Common myeloid progenitor, CD34-positive (primary cell): ENCODE measurements around the gene EFCAB7.
A peak's percentile ranks its signal among the peaks of the same experiment; 100 is the strongest.

Source experiments
- CTCF ChIA-PET: fragments of 350-600 bp; sonication (Branson Sonifier 250); formaldehyde crosslinking; loops from one replicate; lab custom pipeline; 2021; ENCODE audit warnings: antibody characterized with exemption; lab: Charles Lee
- POLR2A ChIA-PET: fragments of 350-600 bp; sonication (Branson Sonifier 250); formaldehyde crosslinking; loops from one replicate; lab custom pipeline; 2021; ENCODE audit warnings: antibody characterized with exemption; lab: Charles Lee
- DNase-seq, 3 donors: peaks; one replicate each; pipeline versions ENCODE4 v3.0.0 to v3.0.0-alpha.2; 2013
- H3K27ac ChIP-seq, 2 experiments: 1 replicate in 1 of 2; 2 replicates in 1 of 2; pipeline ENCODE4 v1.7.0; 2013; ENCODE audit warnings: inconsistent platforms in 2 of 2, low read length in 2 of 2, mild to moderate bottlenecking in 2 of 2, low read depth in 1 of 2, moderate library complexity in 1 of 2; ENCODE audit not compliant: severe bottlenecking in 2 of 2, insufficient read depth in 1 of 2, poor library complexity in 1 of 2
- H3K27me3 ChIP-seq, 5 experiments: replicated peaks in 2 of 5; 1 replicate in 3 of 5; 2 replicates in 2 of 5; pipeline versions ENCODE4 v1.6.1 to v1.7.0; 2013; ENCODE audit warnings: low read length in 4 of 5, mild to moderate bottlenecking in 2 of 5, moderate library complexity in 2 of 5, inconsistent platforms in 1 of 5; ENCODE audit not compliant: insufficient read depth in 5 of 5, control insufficient read depth in 4 of 5
- H3K36me3 ChIP-seq, 4 experiments: 1 replicate in 2 of 4; 2 replicates in 2 of 4; pipeline versions ENCODE4 v1.6.1 to v1.7.0; 2013; ENCODE audit warnings: low read length in 3 of 4, control low read depth in 1 of 4, mild to moderate bottlenecking in 1 of 4; ENCODE audit not compliant: control insufficient read depth in 4 of 4, insufficient read depth in 4 of 4
- H3K4me1 ChIP-seq, 4 experiments: 1 replicate in 3 of 4; 2 replicates in 1 of 4; pipeline versions ENCODE4 v1.6.1 to v1.7.1; 2013; ENCODE audit warnings: low read length in 3 of 4, mild to moderate bottlenecking in 3 of 4, control low read depth in 1 of 4, inconsistent platforms in 1 of 4, moderate library complexity in 1 of 4; ENCODE audit not compliant: control insufficient read depth in 4 of 4, insufficient read depth in 4 of 4; ENCODE audit errors: control extremely low read depth in 1 of 4
- H3K4me3 ChIP-seq, 7 experiments: 1 replicate in 4 of 7; 2 replicates in 3 of 7; pipeline versions ENCODE4 v1.5.1 to v1.7.0; 2013; ENCODE audit warnings: mild to moderate bottlenecking in 7 of 7, low read length in 6 of 7, moderate library complexity in 6 of 7, inconsistent platforms in 2 of 7, low read depth in 2 of 7, control low read depth in 1 of 7; ENCODE audit not compliant: insufficient read depth in 4 of 7, control insufficient read depth in 1 of 7; ENCODE audit errors: extremely low read depth in 1 of 7
- H3K9me3 ChIP-seq, 5 experiments: 1 replicate in 4 of 5; 2 replicates in 1 of 5; pipeline versions ENCODE4 v1.6.1 to v1.7.1; 2013; ENCODE audit warnings: low read length in 4 of 5, mild to moderate bottlenecking in 2 of 5, inconsistent platforms in 1 of 5, low read depth in 1 of 5, moderate library complexity in 1 of 5; ENCODE audit not compliant: control insufficient read depth in 4 of 5, insufficient read depth in 2 of 5; ENCODE audit errors: control extremely low read depth in 1 of 5
- WGBS: methylation state at CpG from one replicate; pipeline ENCODE4 v1.1.5; 2013; ENCODE audit not compliant: insufficient coverage; 5-methylcytosine and 5-hydroxymethylcytosine counted together

Gene EFCAB7

GRCh38 chr1:63524201-63524600, 876 bp downstream of the EFCAB7 start:
- ChIA-PET POLR2A (no interaction called here), CTCF (interaction anchor here (2.0 kb wide), 1 partner anchor 15 kb away, joined by 7 read pairs; no protein-coding TSS in a partner anchor)
- Histone ChIP-seq H3K36me3 (peaks cover 0 to 5% (median 0%) of the 10 kb centered on the region in 4 experiments), H3K4me1 (peaks cover 6 to 24% (median 12%) of the 10 kb centered on the region in 4 experiments), H3K27ac (peak overlapping the region; percentile 96 to 97), H3K4me3 (peak overlapping the region in 6 of 7 experiments; percentile 82 to 99 (median 96)), H3K9me3 (no peaks in the 10 kb centered on the region), H3K27me3 (no peaks in the 10 kb centered on the region)
- peak in 2 of 3 donors; percentile 42 to 55 for DNase-seq
- WGBS: 83% methylated on average over 1 of the region's 3 CpGs

GRCh38 chr1:63532727-63533126, 9.4 kb downstream of the EFCAB7 start:
- peaks cover 0 to 25% (median 8%) of the 10 kb centered on the region in 4 experiments for H3K36me3 ChIP-seq
- H3K4me1 ChIP-seq: no peaks in the 10 kb centered on the region
- H3K4me3 ChIP-seq: no peak overlapping the region
- H3K9me3 ChIP-seq: no peaks in the 10 kb centered on the region
- no peaks in the 10 kb centered on the region for H3K27me3 ChIP-seq
- ChIA-PET POLR2A (no interaction called here), CTCF (no interaction called here)
- no peak for DNase-seq
- no peak overlapping the region for H3K27ac ChIP-seq
- WGBS: no CpG with 5 or more reads among the region's 1 CpG

GRCh38 chr1:63533931-63534330, 10.6 kb downstream of the EFCAB7 start:
- POLR2A ChIA-PET: no interaction called here
- CTCF ChIA-PET: interaction anchor here (0.6 kb wide), 1 partner anchor 10 kb away, joined by 3 read pairs; no protein-coding TSS in a partner anchor

GRCh38 chr1:63534406-63534805, 11.1 kb downstream of the EFCAB7 start:
- CTCF ChIA-PET: no interaction called here
- H3K4me1 ChIP-seq: no peaks in the 10 kb centered on the region
- H3K27ac ChIP-seq: no peak overlapping the region
- no peaks in the 10 kb centered on the region for H3K27me3 ChIP-seq
- H3K9me3 ChIP-seq: no peaks in the 10 kb centered on the region
- no peak overlapping the region for H3K4me3 ChIP-seq
- DNase-seq: no peak
- H3K36me3 ChIP-seq: peaks cover 0 to 20% (median 8%) of the 10 kb centered on the region in 4 experiments
- POLR2A ChIA-PET: no interaction called here

More at GRCh38 chr1:63533931-63534330, 10.6 kb downstream of the EFCAB7 start:
- Histone ChIP-seq H3K27me3 (no peaks in the 10 kb centered on the region), H3K4me1 (no peaks in the 10 kb centered on the region), H3K27ac (no peak overlapping the region), H3K4me3 (no peak overlapping the region), H3K36me3 (peaks cover 0 to 20% (median 8%) of the 10 kb centered on the region in 4 experiments), H3K9me3 (no peaks in the 10 kb centered on the region)
- no CpG with 5 or more reads among the region's 1 CpG for WGBS
- peak in 2 of 3 donors; percentile 9 to 62 for DNase-seq

- H3K27me3 ChIP-seq: no peaks in the 10 kb centered on the region
- H3K4me1 ChIP-seq: no peaks in the 10 kb centered on the region
- H3K4me3 ChIP-seq: no peak overlapping the region
- H3K27ac ChIP-seq: no peak overlapping the region
- no peak for DNase-seq
- POLR2A ChIA-PET: interaction anchor here (1.2 kb wide), 1 partner anchor 344 kb away, joined by 3 read pairs; no protein-coding TSS in a partner anchor
- CTCF ChIA-PET: interaction anchor here (1.0 to 1.8 kb wide), 5 partner anchors 9 to 534 kb away, joined by 3 to 9 read pairs (median 3); no protein-coding TSS in a partner anchor
- 100% methylated on average over 1 of the region's 2 CpGs for whole genome bisulfite sequencing
- no peaks in the 10 kb centered on the region for H3K9me3 ChIP-seq
- H3K36me3 ChIP-seq: peaks cover 0 to 20% (median 8%) of the 10 kb centered on the region in 4 experiments
Observed at GRCh38 chr1:63537006-63537405, 13.7 kb downstream of the EFCAB7 start.

GRCh38 chr1:63537940-63538339, 14.6 kb downstream of the EFCAB7 start:
- Histone ChIP-seq H3K27ac (no peak overlapping the region), H3K4me1 (no peaks in the 10 kb centered on the region), H3K27me3 (no peaks in the 10 kb centered on the region), H3K36me3 (peaks cover 0 to 15% (median 4%) of the 10 kb centered on the region in 4 experiments), H3K9me3 (no peaks in the 10 kb centered on the region), H3K4me3 (no peak overlapping the region)
- POLR2A ChIA-PET: interaction anchor here (1.2 kb wide), 1 partner anchor 345 kb away, joined by 3 read pairs; no protein-coding TSS in a partner anchor
- DNase-seq: peak in 2 of 3 donors; percentile 40 to 43
- WGBS: no CpG with 5 or more reads among the region's 1 CpG
- CTCF ChIA-PET: interaction anchor here (0.6 to 1.8 kb wide), 13 partner anchors 9 to 696 kb away, joined by 3 to 9 read pairs (median 3); partner anchors contain the start of gene EFCAB7

- Histone ChIP-seq H3K36me3 (peaks cover 0 to 9% (median 5%) of the 10 kb centered on the region in 4 experiments), H3K9me3 (no peaks in the 10 kb centered on the region), H3K27me3 (no peaks in the 10 kb centered on the region), H3K4me3 (no peak overlapping the region), H3K4me1 (no peaks in the 10 kb centered on the region), H3K27ac (no peak overlapping the region)
- ChIA-PET CTCF (interaction anchor here (0.7 kb wide), 1 partner anchor 135 kb away, joined by 3 read pairs; no protein-coding TSS in a partner anchor), POLR2A (no interaction called here)
- no peak for DNase-seq
Observed at GRCh38 chr1:63545780-63546179, 22.5 kb downstream of the EFCAB7 start.
